ENCODE data around the gene BICD2.

Gene BICD2

DNA sequence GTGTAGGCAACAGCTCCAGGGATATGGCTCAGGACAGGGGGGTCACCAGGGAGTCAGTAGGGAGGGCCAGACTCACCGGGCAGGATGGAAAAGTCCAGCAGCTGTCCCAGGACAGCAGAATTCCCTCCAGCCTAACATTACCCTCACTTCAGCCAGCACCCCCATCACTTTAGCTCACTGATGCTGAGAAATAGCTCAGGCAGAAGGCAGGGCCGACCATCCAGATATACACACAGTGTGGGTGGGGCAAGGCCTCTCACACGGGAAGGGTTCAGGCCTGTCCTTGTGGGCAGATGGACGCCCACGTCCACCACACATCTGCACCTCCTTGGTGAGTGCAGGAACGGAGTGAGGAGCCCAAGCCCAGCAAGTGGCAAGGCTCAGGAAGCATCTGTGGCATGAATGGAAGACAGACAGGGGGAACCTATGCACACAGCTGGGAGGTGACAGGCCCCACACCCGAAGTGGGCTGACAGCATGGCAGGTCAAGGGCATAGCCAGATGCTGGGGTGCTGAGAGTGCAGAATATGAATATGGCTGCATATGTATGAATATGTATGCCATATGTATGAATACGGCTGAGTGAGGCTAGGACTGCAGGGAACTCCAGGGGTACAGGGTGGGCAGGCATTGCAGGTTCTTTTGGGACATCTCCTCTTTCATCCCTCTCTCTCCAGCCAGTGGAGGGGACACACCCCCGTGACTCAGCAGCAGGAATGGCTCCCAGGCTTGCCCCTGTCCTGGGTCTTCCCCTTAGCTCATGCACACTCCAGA lies 17.0 kb downstream of the BICD2 start:
- DNase-seq: no peak

DNA sequence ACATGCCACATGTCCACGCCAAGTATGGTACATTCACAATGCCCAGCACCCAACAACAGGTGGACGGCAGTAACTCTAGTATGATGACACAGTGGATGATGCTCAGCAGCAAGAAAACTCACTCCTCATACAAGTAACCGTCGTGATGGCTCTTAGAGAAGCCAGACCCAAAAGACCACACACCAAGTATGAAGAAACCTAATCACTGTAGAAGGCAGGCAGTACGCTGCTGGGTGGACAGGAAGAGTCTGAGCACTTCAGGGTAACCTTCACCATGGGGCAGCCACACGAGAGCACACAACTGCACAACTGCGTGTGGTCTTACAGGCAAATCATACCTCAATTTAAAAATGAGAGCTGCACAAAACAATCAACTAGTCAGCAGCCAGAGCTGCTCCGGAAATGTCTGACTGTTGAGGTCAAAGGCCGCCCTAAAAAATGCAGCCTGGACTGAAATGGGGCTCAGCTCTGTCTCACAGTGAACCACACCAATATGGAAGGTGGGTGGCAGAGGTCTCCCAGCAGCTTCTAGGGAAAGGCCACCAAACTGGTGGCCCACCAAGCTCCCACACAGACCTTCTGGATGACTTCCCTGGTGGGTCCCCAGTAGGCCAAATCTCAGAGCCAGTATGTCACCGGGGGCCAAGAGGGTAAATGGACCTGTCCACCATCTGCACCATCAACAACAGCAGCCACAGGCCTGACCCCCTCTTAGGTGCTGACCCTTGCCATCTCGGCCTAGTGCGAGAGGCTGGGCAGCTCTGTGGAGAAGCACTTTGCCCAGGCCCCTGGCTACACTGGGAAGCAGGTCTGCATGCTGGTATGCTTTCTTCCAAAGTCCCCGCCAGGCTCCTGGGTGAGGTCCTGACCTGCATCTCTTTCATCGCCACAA lies 17.8 kb downstream of the BICD2 start:
- DNase-seq: no peak

DNA sequence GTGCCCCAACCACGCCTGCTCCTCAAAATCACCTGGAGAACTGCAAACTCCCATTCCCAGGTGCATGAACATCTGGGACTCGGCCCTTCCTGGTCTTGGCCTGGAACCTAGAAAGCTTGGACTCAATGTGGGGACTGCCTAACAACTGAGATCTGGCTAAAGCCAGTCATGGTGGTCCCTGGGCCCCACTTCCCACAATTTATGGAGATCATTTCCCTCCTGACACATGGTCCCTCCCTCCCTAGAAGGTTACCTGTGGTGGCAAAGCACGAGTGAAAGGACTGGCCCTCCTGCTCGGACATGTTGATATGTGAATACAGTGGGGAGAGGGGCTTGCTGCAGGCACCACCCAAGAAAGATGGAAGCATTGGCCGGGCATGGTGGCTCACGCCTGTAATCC lies 18.8 kb downstream of the BICD2 start:
- no peak for DNase-seq

DNA sequence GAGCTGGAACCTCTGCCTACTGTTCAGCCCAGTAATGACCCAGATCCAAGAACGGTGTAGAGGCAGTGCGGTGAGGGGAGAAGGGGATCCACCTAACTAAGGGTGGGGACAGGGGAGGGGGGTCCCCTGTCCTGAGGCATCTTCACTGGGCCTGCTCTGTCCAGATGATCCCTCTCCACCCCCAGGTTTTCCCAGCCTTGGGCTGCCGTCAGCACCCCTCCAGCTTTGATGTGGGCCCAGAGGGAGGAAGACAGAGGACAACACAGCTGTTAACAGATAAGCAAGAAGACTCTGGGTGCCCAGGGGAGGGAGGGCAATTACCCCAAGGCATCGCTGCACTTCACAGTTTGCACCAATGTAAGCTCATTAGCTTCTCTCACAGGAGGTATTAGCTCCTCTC lies 19.3 kb downstream of the BICD2 start:
- no peak for DNase-seq

DNA sequence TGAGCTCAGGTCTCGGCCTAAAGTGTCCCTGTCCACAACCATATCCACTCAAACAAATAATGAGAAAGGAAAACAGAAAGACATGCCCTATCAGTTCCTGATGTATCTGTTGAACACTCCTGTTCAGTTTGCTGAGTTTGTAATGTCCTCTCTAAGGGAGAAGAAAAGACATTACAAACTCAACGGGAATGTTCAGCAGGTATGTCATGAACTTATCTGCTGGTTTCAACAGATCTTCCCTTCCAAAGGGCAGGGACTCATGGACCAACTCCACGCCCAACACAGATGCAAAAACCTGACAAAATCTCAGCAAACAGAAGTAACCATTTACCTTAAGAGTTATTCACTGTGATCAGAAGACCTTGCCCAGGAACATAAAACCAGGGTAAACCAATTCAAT lies 23.7 kb downstream of the BICD2 start:
- DNase-seq: no peak

DNA sequence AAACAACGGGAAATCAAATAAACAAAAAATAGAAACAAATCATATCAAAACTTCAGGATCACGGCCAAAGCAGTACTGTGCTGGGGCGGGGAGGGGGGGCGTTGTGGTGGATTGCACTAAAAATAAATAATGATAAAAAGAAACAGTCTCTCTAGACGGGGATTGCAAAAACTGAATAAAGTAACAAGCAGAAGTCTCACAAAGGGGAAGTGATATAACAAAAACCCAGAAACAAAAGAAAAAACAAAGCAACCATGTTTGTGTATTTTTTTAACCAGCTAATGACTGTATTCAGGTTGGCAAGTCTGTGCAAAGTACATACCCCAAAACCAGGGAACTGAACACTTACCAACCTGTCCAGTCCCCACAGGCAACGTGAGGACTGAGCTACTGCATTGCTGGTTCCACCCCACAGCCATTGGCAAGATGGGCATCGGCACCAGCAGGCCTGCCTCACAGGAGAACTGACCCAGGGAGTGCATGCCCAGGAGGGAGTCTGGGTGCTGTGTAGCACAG lies 24.1 kb downstream of the BICD2 start:
- DNase-seq: no peak

DNA sequence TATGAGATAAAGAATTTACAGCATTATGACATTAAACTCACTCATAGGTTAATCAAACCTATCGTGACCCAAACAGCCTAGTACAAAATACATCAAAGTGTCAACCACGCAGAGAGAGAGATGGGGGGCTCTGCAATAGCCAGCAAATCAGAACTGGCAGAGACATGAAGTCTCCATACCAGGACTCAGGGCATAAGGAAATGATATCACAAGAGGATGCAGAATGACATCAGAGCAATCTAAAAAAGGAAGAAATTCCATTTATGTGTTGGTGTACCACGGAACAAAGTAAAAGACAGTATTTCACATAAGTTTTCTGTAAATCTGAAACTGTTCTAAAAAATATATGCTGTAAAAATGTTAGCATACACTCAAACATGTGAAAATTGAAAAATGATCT lies 24.6 kb downstream of the BICD2 start:
- DNase-seq: no peak

DNA sequence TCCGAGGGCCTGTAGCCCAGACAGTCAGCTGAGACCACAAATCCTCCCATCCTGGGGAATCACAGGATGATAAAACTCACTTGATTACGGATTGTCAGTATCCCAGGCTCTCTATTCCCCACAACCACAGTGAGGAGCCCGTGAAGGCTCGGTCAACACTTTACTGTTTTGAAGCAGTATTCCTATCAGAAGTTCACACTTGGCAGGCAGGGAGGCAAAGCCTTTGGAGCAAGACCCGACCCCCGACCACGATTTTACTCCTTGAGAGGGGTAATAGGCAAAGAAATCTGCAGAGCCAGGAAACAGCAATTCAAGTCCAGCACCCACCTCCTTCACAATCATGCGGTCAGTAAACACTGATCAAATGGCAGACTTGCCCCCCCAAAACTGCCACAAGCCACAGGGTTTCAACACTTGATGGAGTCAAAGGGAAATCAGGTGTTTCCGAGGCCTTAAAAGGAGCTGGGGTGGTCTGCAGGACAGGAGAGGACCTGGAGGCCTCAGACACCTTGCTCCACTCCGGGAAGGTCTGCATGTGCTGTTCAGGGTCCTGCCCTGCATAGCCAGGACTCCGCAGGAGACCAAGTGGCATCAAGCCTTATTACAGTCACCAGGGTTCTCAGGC lies 25.2 kb downstream of the BICD2 start:
- DNase-seq: no peak

DNA sequence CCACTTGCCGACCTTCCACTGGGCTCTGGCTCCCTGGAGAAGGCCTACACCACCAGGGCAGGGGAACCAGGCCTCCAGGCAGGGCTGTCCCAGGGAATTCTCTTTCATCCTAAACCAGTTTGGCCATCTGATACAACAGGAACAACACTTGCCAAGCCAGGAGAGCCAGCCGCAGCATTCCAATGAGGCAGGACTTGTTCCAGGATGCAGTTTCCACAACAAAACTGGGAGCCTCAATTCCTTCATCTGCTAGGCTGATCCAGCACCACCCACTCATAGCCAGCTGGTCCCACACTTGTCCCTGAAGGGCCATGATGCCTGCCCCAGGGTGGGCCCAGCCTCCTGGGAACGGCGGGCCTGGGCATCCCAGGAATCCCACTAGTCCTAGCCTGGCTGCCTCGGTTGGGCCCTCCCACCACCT lies 26.0 kb downstream of the BICD2 start:
- DNase-seq: peak in 4 of 14 donors; percentile 12 to 32 (median 20)

DNA sequence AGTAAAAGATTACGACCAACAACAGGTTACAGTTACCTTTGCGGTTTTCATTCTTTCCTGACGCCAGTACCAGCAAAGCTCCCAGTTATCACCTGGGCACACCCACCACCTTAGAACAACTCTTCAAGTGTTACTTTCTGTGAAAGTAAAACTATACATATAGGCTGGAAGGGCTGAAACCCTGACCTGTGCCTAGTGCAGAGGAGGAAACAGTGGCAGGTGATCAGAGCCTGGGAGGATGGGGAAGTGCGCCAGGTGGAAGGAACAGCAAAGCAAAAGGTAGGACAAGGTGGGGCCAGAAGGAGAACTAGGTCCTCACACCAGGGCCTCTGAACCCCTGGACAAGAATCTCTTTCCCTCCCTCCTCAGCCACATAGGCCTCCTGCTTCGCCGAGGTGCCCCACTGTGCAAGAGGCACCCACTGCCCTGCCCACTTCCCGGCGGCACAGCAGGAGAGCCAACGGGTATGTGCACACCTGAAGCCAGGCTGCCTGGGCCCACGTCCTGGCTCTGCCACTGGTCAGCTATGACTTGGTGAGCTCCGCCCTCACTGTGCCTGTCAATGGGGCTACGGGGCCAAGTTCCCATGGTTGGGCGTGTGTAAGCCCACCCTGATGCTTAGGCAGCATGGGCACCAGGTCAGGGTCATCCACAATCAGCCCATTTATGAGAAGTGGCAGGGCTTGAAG lies 26.9 kb downstream of the BICD2 start:
- DNase-seq: no peak

DNA sequence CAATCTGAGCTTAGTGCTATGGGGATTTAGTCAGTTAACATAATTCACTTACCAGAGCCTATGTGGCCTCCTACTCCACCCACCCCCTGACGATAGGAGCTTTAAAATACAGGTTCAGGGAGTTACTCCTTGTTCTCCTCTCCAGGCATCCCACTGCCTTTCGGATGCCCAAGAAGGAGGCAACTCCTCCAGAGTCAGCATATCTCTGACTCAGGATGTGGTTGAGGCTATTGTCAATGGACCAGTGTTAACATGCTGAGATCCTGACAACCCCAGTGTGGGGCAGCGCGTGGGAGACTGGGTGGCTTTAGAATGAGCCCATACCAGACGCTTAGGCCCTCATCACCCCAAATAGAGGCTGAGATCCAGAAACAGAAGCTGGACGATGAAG lies 27.4 kb downstream of the BICD2 start:
- no peak for DNase-seq

DNA sequence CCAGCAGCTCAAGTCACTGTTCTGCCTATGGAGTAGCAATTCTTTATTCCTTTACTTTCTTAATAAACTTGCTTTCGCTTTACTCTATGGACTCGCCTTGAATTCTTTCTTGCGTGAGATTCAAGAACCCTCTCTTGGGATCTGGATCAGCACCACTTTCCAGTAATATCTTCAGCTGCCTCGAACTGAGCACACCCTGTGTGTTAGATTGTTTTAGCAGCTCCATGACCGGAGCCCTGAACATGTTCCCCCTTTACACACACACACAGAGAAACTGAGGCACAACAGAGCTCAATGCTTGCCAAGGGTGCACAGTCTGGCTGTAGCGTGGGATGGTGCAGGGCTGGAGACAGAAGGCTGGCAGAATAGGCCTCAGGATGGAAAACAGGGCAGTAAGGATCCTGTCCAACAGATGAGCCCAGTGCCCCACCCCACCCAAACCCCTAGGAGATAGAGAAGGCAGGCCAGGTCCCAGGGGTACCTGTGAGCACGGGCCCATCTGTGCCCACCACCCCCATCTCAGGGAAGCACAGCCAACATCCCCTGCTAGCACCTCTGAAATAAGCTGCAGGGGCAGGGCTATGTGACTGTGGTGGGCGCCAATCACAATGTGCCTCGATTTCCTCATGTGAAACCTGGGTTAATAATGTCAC lies 27.9 kb downstream of the BICD2 start:
- no peak for DNase-seq

DNA sequence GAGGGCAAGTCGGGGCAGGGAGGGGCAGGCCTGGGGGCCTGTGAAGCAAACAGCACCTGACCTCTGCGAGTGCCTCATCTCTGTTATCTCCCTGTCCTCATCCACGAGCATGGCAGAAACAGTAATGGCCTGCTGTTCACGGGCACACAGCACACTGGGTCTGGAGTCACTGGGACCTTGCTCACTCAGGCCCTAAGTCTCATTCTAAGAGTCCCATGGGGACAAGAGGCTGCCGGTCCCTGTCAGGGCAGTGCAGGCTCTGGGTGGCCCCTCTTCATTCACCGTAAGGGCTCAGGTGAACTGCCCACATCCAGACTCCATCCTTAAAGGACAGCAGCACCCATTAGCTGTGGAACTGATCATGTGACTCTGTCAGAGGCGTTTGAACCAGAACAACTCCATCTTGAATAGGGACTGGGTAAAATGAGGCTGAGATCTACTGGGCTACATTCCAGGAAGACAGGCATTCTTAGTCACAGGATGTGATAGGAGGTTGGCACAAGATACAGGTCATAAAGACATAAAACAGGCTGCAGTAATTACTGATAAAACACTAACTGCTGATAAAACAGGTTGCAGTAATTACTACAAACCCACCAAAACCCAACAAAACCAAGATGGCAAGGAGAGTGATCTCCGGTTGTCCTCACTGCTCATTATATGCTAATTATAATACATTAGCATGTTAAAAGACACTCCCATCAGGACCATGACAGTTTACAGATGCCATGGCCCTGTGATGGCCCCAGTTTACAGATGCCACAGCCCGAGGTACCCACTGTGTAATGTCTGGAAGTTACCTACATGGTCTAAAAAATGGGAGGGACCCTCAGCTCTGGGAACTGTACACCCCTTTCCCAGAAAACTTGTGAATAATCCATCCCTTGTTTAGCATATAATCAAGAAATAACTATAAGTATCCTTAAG lies 28.7 kb downstream of the BICD2 start:
- DNase-seq: no peak

DNA sequence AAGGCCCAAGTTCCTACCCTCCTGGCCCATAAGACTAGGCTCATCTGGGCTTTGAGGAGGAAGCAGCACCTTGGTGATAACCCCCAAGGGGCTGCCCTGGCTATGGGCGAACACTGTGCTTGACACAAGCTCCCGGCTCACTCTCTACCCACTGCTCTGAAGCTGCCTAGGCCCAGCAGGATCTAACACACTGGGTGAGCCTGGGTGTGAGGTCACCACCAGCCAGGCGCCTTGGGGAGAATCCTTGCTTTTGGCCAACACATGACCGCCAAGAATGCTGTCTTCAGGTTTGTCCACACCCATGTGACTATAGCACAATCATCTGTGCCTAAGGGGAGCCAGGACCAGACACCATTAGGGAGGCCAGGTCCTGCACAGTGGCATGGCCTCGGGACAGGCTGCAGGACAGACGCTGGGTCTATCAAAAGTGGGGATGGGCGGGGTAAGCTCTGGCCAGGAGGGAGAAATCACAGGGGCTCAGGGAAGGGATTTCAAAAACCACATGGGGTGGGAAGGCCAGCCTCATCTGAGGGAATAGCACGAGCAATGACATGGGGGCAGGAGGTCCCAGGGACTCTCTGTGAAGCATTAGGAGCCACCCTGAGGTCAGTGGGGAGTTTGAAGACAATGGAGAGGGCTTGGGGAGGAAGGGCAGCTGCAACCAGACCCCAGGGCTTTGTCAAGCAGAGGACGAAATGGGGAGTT lies 29.6 kb downstream of the BICD2 start:
- DNase-seq: no peak

DNA sequence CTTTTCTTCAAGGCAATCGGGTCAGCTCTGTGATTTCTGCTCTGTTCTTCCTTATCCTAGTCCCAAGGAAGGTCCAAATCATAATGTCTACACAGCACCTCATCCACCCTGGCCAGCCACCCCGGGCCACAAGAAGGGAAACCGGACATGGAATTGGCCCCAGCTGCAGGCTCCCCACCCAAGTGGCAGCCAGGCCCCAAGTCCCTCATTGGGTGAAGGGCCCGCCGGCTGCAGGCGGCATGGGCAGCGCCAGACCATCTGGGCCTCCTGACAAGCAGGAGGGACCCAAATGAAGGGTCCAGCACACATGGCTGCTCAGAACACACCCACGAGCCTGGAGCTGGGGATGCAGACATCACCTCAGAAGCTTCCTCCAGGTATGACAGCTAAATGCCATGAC lies 33.7 kb downstream of the BICD2 start:
- DNase-seq: no peak

DNA sequence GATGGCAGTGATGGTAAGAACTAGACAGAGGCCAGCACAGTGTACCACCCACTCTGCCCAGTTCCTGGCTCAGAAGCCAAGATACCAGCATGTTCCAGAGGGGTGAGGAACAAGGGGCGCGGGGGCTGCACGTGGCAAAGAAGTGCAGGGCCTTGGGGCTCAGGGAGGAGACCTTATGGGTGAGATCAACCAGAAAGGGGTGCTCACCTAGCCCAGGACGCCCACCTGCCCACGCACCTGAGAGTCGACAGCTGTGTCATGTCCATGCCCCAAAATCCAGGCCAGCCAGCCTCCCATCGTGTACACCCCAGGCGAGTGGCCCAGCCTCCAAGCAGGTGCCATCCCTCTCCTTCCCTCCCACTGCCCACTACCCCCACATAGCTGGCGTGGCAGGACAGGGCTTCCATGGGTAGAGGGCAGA lies 34.9 kb downstream of the BICD2 start:
- no peak for DNase-seq

DNA sequence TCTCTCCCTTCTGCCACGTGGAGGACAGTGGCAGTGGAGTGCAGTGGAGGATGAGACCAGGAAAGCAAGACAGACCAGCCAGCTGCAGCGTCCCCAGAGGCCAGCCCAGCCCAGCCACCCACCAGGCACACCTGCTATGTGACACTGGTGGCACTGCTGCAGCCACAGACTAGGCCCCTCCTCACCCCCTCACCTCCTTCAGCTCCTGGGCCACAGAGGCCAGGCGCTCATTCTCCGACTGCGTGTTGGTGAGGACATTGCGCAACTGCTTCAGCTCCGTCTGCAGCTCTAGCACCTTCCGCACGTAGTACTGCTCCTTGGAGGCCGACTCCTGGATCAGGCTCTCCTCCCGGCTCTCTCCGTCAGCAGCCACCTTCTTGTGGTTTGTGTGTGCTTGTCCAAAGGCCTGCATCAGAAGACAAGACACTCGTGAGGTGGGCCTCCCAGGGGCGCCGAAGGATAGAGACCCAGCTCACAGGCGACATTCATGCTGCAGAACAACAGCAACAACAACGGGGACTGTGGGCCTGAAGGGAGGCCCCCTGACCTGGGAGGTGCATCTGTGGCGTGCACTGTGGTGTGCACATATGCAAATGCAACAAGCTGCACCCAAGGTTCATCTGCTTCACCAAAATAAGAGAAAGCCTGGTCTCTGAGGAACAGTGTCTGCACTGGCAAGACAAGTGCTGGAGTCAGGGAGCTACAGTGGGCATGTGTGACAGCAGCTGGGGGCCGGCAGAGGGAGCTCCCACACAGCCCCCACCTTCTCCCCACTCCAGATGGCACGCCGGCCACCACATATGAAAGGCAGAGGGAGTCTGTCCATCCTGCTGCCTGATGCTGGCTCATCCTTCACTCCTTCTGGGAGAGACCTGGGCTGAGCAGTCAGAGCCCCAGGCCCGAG lies 35.5 kb downstream of the BICD2 start:
- DNase-seq: peak in 4 of 14 donors; percentile 24 to 34 (median 29)

DNA sequence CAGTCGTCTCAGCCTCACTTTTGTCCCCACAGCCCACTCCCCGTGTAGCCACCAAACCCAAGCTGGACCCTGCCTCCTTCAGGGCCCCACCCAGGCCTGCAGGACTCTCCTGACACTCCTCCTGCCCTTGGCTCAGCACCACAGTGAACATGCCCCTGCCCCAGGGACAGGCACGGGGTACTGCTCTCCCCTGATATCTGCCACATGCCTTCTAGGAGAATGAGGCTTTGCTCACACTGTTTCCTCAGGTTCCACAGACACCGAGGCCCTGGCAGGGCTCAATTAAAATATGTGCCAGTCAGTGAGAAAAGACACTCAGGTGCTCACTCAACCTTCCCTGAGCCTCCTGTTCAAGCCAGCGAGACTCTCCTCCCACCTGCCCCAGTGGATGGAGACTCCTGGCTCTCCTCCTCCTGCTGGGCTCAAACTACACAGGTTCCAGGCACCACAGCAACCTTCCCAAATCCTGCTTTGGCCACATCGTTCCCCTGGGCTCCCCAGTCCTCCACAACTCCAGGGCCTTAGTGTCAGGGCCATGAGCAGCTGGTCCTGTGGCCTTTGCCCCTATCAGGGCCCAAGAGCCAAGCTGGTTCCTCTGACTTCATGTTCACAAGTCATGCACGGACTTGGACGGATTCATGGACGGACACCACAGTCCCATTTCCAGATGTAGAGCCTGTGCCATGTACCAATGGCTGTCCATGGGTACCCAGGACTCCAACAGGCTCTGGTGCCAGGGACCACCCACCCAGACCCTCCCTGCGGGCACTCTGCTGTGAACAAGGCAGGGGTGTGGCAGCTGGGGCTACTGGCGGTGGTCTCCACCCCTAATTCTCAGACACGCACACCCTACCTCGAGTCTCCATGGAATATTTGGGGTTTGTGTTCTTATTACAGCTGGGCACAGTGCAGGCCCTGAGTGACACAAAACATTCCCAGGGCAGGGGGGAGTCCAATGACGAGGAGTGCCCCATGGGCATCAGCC lies 36.6 kb downstream of the BICD2 start:
- DNase-seq: no peak
